ENCODE data around the gene KRT82.

The KRT82 gene

DNA sequence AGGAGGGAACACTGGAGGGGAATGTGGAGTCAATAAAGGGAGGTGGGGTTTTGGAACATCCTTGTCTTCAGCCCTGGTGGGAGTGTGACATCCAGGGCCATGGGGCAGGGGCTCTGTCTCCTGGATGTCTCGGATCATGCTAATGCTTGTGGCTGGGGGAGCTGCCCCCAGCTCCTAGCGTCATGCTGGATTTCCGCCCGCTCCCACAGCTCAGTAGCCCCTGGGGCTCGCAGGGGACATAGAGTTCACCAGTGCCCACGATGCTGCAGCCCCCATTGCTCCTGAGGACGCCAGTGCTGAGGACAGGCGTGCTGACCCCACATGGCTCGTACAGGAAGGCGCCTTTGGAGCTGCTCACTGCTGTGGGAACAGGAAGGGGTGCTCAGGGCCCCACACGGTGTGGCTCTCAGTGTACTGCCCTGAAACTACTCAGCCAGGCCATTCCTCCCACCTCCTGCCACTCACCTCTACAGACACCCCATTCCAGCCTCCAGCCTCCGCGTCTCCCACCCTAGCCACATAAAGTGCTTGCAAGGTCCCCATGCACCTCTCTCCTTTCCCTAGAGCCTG is 11.2 kb downstream of the KRT82 start:
- in situ Hi-C loops (cut with HindIII; ENCODE audit: low pct_ligation_motif_present, low pct_unique_long_range_greater_than_20kb, low sequenced_read_pairs): no loop called here
- DNase-seq: no peak

GRCh38 chr12:52392465-52393007 is 13.6 kb downstream of the KRT82 start:
- DNase-seq: no peak
- in situ Hi-C loops (cut with HindIII; ENCODE audit: low pct_ligation_motif_present, low pct_unique_long_range_greater_than_20kb, low sequenced_read_pairs): no loop called here

DNA sequence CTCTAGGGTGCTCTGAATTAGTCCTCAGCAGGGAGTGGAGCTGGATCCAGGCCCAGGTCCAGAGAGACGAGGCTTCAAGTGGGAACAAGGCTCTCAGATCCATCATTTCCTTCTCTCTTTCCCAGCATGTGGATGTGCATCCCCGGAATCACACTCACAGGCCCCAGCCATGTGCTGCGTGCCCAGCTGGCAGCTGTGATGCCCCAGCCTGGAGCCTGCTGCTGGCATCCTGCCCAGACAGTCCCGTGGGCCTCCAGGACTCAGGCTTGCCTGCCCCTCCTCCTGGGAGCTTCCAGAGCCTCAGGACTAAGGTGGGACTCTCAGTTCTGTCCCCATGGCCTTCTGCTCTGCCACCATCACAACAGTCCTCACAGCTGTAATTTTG is 14.5 kb downstream of the KRT82 start:
- in situ Hi-C loops (cut with HindIII; ENCODE audit: low pct_ligation_motif_present, low pct_unique_long_range_greater_than_20kb, low sequenced_read_pairs): no loop called here
- DNase-seq: peak; percentile 27

DNA sequence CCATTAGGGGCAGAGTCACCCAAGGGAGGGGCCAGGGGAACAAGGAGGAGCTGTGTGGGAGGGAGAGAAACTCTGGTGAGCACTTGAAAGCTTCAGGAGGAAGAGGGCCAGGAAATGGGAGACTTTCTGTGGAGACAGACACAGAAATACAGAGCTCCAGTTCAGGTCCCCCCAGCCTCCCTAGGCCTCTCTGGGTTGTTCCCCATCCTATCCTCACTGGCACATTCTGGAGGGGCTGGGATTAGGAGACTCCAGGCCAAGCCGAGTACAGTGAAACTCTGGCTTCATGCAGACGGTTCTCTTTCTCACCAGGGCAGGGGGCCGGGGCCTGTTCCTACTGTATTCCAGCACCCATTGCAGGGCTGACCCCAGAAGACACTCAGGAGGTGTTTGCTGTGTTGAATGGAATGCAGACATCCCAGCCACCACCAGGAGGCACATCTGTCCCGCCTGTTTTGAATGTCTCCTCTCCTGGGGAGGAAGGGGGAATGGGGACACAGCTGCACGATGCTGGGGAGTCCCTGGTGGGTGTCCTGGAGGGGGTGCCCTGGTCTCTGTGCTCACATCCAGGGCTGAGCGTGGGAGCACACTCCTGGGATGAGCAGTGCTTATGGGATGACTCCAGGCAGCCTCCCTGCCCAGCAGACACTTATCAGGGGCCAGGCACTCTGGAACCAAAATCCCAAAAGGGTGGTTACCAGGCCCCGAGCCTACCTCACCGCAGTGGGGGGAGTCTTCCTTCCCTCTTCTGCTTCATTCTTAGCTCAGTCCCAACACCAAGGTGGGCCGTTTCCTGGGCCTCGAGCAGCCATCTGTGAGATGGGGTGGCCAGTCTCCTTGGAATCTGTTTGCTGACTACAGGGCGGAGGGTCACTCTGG is 15.2 kb downstream of the KRT82 start:
- in situ Hi-C loops (cut with HindIII; ENCODE audit: low pct_ligation_motif_present, low pct_unique_long_range_greater_than_20kb, low sequenced_read_pairs): no loop called here
- DNase-seq: peak; percentile 47

DNA sequence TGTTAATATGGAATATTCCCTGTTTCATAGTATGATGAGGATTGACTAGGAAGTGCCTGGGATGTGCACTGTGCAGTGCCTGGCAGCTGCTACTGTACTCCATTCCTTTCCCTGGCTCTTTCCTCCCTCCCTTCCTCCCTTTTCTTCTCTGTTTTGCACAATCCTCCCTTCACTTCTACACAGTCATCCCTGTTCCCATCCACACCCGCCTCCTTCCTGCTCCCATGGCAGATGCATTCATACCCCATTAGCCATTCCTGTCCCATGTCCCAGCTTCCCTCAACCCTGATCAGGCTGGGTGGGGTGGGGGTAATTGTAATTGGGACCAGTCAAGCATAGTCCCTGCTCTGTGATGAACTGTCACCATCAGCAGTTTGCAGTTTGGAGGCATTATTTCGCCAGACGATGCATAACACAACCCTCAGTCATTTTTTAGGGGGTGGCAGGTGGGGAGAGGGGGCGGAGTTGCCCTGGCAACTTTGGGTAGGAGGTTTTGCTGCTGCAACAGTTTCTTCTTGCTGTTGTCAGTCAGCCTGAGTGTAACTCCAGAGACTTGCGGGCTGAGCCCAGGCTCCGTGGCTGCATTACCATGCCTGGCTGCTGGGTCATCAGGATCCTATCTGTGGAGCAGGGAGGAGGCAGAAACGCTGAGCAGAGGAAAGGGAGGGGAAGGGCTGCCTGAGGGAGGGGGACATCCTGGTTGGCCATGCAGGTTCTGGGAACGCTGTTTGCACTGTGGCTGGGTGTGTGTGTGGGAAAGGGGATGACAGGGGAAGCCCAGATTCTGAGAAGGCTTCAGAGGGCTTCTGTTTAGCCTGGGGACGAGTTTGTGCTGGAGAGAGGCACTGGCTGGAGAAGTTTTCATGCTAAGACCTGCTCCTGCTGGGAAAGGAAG is 16.6 kb downstream of the KRT82 start:
- DNase-seq: no peak

GRCh38 chr12:52387859-52388258 is 18.3 kb downstream of the KRT82 start:
- DNase-seq: no peak
- in situ Hi-C loops (cut with HindIII; ENCODE audit: low pct_ligation_motif_present, low pct_unique_long_range_greater_than_20kb, low sequenced_read_pairs): no loop called here

More for the DNA sequence above, 16.6 kb downstream of the KRT82 start:
- in situ Hi-C loops (cut with HindIII; ENCODE audit: low pct_ligation_motif_present, low pct_unique_long_range_greater_than_20kb, low sequenced_read_pairs): no loop called here

DNA sequence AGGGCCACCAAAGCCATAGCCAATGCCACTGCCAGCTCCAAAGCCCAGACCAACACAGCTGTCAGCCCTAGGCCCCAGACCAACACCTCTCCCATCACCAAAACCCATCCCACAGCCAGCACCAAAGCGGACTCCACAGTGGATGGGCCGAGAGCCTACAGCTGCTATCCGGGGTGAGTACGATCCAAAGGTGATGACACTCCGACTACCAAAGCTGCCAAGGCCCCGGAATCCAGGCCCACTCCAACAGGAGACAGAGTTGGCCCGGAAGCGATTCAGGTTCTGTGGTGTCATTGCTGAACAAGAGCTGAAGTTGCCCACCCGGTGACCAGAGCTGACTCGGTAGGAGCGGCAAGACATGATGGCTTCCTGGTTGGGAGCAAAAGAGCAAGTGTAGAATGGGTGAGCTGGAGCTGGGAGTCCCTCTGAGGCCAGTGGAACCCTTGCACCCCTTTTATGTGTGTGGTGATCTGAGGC is 20.9 kb downstream of the KRT82 start, which contains the start of gene KRT84:
TSS of gene KRT84 (minus strand) at position 427 of the 477 bp plus-strand sequence. CDS start at position 360, 67 bp downstream.
- in situ Hi-C loops (cut with HindIII; ENCODE audit: low pct_ligation_motif_present, low pct_unique_long_range_greater_than_20kb, low sequenced_read_pairs): no loop called here
- DNase-seq: no peak

DNA sequence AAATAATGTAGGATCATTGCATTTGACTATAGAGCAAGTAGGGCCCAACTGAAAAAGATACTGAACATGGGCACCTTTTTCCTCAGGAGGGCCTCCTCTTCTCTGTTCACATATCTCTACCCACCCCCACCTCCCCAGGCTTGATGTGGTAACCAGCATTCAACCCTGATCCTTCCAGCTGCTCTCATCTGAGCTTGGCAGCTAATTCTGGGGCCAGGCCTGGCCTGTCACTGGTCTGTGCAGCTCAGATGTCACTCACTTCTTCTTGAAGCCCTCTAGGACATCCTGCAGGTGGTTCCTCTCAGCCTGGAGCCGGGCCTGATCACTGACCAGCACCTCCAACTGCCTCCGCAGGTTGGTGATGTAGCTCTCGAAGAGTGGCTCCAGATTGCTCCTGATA is 22.8 kb downstream of the KRT82 start:
- in situ Hi-C loops (cut with HindIII; ENCODE audit: low pct_ligation_motif_present, low pct_unique_long_range_greater_than_20kb, low sequenced_read_pairs): no loop called here
- DNase-seq: no peak

GRCh38 chr12:52382854-52383253 is 23.3 kb downstream of the KRT82 start:
- DNase-seq: no peak
- in situ Hi-C loops (cut with HindIII; ENCODE audit: low pct_ligation_motif_present, low pct_unique_long_range_greater_than_20kb, low sequenced_read_pairs): no loop called here

GRCh38 chr12:52381206-52381605 is 24.9 kb downstream of the KRT82 start:
- in situ Hi-C loops (cut with HindIII; ENCODE audit: low pct_ligation_motif_present, low pct_unique_long_range_greater_than_20kb, low sequenced_read_pairs): no loop called here
- no peak for DNase-seq

GRCh38 chr12:52380271-52380694 is 25.9 kb downstream of the KRT82 start:
- DNase-seq: peak; percentile 51
- in situ Hi-C loops (cut with HindIII; ENCODE audit: low pct_ligation_motif_present, low pct_unique_long_range_greater_than_20kb, low sequenced_read_pairs): no loop called here

DNA sequence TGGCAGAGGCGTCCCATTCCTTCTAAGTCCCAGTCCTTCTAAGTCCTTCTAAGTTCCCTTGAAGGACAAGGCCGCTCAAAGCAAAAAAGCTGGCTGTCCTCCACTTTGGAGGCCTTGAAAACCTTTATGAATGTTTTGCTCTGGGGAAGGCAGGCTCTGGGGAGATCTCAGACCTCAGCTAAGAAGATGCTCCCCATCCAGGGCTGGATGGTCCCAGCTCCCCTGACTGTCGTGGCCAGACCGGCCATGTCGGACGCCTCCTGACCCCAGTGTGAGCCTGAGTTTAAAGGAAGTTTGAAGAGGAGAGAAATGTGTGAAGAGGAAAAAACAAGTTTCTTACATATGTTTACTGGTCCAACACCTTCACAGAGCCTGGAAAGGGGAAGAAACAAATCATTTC is 26.6 kb downstream of the KRT82 start:
- in situ Hi-C loops (cut with HindIII; ENCODE audit: low pct_ligation_motif_present, low pct_unique_long_range_greater_than_20kb, low sequenced_read_pairs): no loop called here
- DNase-seq: no peak

DNA sequence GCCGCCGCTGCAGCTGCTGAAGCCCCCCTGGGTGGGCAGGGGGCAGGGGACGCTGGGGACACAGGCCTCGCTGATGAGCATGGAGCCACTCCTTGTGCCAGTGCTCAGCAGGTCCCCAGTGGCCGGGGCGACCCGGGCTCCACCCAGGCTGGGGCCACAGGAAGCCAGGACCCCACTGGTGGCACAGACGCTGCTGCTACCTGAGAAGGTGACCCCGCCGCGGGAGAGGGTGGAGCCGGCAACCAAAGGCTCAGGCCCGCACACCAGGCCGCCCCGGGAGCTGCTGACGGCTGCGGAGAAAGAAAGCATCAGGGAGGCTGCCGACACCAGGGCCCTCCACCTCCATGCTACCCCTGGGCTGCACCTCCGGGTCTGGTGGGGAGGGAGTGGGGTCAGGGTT is 28.0 kb downstream of the KRT82 start:
- in situ Hi-C loops (cut with HindIII; ENCODE audit: low pct_ligation_motif_present, low pct_unique_long_range_greater_than_20kb, low sequenced_read_pairs): no loop called here
- DNase-seq: no peak

- no peak for DNase-seq
- in situ Hi-C loops (cut with HindIII; ENCODE audit: low pct_ligation_motif_present, low pct_unique_long_range_greater_than_20kb, low sequenced_read_pairs): no loop called here
Observed at GRCh38 chr12:52377266-52377665, 28.9 kb downstream of the KRT82 start.

DNA sequence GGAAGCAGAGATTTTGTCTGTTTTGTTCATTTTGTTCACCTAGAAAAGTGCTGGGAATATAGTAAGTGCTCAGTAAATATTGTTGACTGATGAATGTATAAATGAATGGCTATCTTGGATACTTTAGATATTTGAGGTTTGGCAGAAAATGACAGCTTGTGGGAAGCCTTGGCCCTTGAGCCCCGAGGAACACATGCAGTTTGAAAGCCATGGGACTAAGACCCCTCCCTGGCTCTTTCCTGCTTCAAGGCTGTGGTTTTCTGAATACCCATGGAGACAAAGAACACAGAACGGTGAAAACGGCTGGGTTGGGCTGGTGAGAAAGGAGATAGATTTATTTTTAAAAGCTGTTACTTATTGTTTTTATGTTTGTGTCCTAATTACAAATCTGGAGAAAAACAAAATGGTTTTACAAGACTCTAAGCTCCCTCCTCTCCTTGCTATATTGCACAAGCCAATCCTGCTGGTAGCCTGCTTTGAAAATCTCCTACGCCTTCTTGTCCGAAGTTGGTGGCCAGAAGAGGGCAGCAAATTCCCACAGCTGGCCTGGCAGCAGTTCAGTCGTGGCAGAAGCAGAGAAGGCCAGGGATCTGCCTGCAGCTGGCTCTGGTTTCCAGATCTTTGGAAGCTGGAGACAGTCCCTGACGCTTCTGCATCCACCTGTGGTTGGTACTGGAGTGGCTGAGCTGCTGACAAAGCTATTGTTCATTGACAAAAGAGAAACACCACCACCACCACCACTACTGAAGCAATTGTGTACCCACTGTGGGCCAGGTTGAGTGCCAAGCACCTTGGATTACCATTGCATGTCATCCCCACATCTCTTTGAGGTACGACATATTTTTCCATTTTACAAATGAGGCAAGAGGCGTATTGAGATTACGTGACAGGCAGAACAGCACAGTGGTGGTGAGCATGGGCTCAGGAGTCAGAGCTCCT is 33.6 kb downstream of the KRT82 start:
- in situ Hi-C loops (cut with HindIII; ENCODE audit: low pct_ligation_motif_present, low pct_unique_long_range_greater_than_20kb, low sequenced_read_pairs): loop anchor here (25.0 kb wide), 1 partner anchor 615 kb away; no protein-coding TSS in a partner anchor
- DNase-seq: peak; percentile 83

- in situ Hi-C loops (cut with HindIII; ENCODE audit: low pct_ligation_motif_present, low pct_unique_long_range_greater_than_20kb, low sequenced_read_pairs): loop anchor here (25.0 kb wide), 1 partner anchor 616 kb away; no protein-coding TSS in a partner anchor
- DNase-seq: no peak
Observed at GRCh38 chr12:52371716-52372115, 34.4 kb downstream of the KRT82 start.

DNA sequence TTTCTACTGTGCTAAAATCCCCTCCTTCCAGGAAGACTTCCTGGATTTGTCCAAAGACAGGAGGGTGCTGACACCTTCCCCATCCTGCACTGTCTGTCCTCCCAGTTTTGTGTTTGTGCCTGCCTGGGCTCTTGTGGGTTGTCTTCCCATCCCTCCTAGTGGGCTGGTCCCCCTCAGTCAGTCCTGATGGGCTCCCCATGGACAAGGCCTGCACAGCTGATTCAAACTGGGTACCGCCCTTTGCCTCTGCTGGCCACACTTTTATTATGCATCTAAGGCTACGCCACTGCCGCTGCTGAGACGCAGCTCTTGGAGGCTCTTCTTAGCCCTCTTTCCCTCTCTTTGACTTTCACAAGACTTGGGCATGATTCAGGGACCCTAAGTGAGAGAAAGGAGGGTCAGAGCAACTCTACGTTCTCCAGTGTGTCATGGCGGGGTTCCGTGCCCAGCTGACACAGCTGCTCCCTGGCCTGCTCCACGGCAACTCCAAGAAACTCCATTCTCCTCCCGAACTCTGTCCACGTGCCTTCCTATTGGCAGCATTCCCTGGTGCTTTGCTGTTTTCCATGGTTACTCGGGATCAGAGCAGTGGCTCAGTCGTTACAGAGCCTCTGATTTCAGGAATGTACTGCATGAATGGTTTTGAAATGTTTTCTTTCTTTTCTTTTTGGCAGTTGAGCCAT is 35.1 kb downstream of the KRT82 start:
- in situ Hi-C loops (cut with HindIII; ENCODE audit: low pct_ligation_motif_present, low pct_unique_long_range_greater_than_20kb, low sequenced_read_pairs): loop anchor here (25.0 kb wide), 1 partner anchor 616 kb away; no protein-coding TSS in a partner anchor
- peak; percentile 28 for DNase-seq

Measured in ACHN (cell line).